ENCODE data around the gene EIF4EBP3.

Gene EIF4EBP3

GRCh38 chr5:140547508-140548299 lies at the start of gene EIF4EBP3:
EIF4EBP3 (plus strand) TSS chr5:140547662; CDS start chr5:140547738, 76 bp downstream.
- DNase-seq: peak; percentile 96

GRCh38 chr5:140497897-140498296 lies 49.6 kb upstream of the EIF4EBP3 start:
- no peak for DNase-seq

- DNase-seq: no peak
Measured at GRCh38 chr5:140498591-140498990, 48.9 kb upstream of the EIF4EBP3 start.

GRCh38 chr5:140502834-140503233 lies 44.6 kb upstream of the EIF4EBP3 start:
- no peak for DNase-seq

GRCh38 chr5:140509898-140510297 lies 37.6 kb upstream of the EIF4EBP3 start:
- no peak for DNase-seq

- DNase-seq: no peak
Measured at GRCh38 chr5:140513124-140513523, 34.3 kb upstream of the EIF4EBP3 start.

- DNase-seq: no peak
Measured at GRCh38 chr5:140524003-140524402, 23.5 kb upstream of the EIF4EBP3 start.

- DNase-seq: no peak
Measured at GRCh38 chr5:140540227-140540626, 7.2 kb upstream of the EIF4EBP3 start.

GRCh38 chr5:140542972-140543371 lies 4.5 kb upstream of the EIF4EBP3 start:
- DNase-seq: no peak

- DNase-seq: no peak
Measured at GRCh38 chr5:140544986-140545385, 2.5 kb upstream of the EIF4EBP3 start.

GRCh38 chr5:140545606-140546005 lies 1.9 kb upstream of the EIF4EBP3 start:
- DNase-seq: no peak

- DNase-seq: peak in 2 of 3 donors; percentile 21 to 36
Measured at GRCh38 chr5:140546851-140547507, 483 bp upstream of the EIF4EBP3 start.

GRCh38 chr5:140548300-140548688 lies 832 bp downstream of the EIF4EBP3 start:
- no peak for DNase-seq

- DNase-seq: no peak
Measured at GRCh38 chr5:140548791-140549190, 1.3 kb downstream of the EIF4EBP3 start.

- DNase-seq: peak; percentile 78 to 83 (median 81)
Measured at GRCh38 chr5:140549237-140550144, 2.0 kb downstream of the EIF4EBP3 start.

- DNase-seq: no peak
Measured at GRCh38 chr5:140550147-140551079, 3.0 kb downstream of the EIF4EBP3 start.

- DNase-seq: no peak
Measured at GRCh38 chr5:140551872-140552271, 4.4 kb downstream of the EIF4EBP3 start.

GRCh38 chr5:140553657-140554056 lies 6.2 kb downstream of the EIF4EBP3 start:
- DNase-seq: peak in 1 of 3 donors; percentile 27

- peak; percentile 52 to 73 (median 69) for DNase-seq
Measured at GRCh38 chr5:140554454-140554853, 7.0 kb downstream of the EIF4EBP3 start.

- DNase-seq: peak in 1 of 3 donors; percentile 29
Measured at GRCh38 chr5:140555747-140556312, 8.4 kb downstream of the EIF4EBP3 start.

- peak in 2 of 3 donors; percentile 43 to 55 for DNase-seq
Measured at GRCh38 chr5:140556438-140556837, 9.0 kb downstream of the EIF4EBP3 start.

Data from suppressor macrophage treated with lipopolysaccharide for 1 hour (primary cell).